Activated CD4-positive, alpha-beta T cell treated with anti-CD3 and anti-CD28 coated beads, Interleukin-2, Interleukin-4, amounts not matched to agents 100 ng/mL and 50 ng/mL, durations not matched to agents 16 hours and 8 hours (primary cell): ENCODE measurements around the gene RAP1A.
"Not testable (repeated sequence)": the region's sequence is repeated elsewhere in the genome, so short reads cannot be mapped to it uniquely, and the experiment has no call there.

Experiments
- DNase-seq: peaks from one replicate; pipeline ENCODE4 v3.0.0-alpha.2; 2020; ENCODE audit warnings: low spot score

The RAP1A gene

GRCh38 chr1:111737216-111738132 is 117.9 kb downstream of the RAP1A start:
- DNase-seq: no peak

DNA sequence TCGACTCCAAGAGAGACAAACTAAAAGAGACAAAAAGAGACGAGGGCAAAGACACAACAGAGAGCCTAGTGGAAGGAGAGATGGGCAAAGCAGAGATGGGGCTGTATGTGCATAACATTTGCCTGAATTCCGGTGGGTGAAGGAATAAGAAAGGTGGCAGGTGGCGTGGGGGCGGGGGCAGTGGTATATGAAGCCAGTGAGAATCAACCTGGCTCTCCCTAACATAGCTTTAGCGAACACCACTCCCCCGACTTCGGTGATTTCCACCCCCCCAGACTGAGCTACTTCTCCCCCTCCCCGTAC is 118.5 kb downstream of the RAP1A start:
- no peak for DNase-seq

DNA sequence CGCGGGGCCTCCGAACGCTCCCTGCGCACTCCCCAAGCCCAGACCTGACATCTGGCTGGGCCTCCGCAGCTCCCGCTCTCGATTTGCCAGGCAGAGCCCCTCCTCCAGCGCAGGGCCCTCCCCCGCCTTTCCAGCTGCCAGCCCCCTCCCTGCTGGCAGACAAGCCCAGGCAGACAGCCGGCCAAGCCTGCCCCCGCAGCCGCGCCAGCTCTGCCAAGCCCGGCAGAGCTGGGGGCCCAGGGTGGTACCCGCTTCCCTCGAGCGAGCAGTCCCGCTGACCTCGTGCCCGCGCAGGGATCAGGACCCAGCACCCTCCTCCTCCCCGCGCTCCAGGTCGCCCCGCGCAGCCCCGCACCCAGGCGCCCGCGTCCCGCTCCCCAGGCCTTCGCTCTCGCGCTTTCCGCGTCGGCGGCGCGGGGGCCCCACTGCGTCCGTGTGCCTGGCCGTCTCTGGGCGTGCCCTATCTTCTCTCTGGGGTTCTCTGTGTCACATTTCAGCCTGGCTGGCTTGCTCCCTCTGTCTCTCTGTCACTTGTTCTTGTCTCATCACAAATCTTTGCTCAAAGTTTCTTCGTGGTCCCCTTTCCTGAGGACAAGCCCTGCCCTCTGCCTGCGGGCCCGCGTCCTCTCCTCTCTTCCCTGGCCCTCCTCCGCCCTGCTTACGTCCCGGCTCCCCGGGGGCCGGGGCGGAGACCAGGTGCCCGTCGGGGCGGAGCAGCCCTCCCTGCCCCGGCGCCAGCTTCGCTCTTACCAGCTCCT is 119.0 kb downstream of the RAP1A start:
- peak; percentile 12 for DNase-seq

DNA sequence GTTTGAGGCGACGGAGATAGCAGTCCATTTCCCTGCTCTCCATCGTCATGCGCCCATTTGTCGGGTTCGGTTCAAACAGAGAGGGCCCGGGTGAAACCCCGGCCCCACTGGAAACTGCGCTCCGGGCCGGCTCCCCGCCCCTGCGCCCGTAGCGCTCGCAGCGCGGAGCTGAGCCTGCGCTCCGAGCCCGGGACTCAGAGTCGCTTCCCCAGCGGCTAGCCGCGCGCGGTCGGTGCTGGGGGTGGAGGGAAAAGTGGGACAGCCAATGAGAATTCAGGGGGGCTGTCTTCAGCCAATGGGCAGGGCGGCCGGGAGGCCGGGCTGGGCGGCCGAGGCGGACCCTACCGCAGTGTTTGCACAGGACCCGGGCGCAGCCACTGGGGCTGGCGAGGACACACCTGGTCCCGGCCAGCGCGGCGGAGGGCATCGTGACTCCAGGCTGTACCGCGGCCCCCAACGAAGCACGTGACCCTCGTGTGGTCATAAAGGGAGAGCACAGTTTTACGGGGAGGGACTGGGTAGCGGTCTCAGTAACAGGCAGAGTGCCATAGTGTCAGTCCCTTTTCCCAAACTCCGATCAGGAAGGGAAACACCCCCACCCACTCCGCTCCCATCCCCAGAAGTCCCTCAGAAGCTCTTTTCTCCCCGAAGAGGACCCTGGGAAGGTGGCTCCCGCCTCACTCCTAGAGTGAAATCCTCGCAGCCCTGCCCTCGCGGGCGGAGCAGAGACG is 119.8 kb downstream of the RAP1A start, which contains the start of gene INKA2:
INKA2 (minus strand) TSS at position 202 of the 731 bp plus-strand sequence; CDS start at position 49, 153 bp downstream.
- DNase-seq: peak; percentile 88

- no peak for DNase-seq
Observed at GRCh38 chr1:111739925-111740765, 120.6 kb downstream of the RAP1A start.

DNA sequence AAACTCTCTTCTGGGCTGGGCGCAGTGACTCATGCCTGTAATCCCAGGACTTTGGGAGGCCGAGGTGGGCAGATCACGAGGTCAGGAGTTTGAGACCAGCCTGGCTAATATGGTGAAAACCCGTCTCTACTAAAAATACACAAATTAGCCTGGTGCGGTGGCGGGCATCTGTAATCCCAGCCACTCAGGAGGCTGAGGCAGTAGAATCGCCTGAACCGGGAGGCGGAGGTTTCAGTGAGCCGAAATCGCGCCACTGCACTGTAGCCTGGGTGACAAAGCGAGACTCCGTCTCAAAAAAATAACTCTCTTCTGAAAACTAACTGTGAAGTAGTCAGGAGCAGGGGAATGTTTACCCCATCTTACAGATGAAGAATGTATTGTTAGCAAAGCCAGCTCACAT is 122.7 kb downstream of the RAP1A start:
- DNase-seq: not testable (repeated sequence)

DNA sequence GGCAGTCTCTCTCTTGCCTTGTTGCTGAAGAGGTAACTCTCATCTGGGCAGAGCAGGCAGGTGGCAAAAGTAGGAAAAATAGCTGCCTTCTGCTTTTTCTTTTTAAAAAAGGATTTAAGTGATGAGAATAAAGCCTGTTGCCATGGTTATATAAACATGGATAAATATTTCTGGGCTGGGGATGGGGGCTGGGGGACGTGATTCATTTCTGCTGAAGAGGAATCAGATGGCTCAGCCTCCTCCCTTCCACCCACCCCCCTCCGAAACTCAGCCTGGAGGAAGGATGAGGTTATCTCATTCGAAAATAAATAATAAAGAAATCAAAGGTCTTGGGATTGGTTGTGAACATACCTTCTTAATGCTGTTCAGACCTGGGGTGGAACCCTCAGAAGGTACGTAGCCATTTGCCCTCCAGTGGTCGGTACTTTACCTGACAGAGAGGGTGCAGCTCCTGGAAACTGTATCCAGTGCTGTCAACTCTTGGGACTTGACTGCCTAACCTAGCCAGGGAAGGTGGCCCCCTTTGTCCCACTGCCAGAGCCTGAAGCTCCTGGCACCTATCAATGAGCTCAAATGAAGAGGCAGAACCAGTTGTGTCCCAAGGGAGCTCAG is 123.5 kb downstream of the RAP1A start:
- no peak for DNase-seq

GRCh38 chr1:111743679-111744101 is 124.1 kb downstream of the RAP1A start:
- no peak for DNase-seq

DNA sequence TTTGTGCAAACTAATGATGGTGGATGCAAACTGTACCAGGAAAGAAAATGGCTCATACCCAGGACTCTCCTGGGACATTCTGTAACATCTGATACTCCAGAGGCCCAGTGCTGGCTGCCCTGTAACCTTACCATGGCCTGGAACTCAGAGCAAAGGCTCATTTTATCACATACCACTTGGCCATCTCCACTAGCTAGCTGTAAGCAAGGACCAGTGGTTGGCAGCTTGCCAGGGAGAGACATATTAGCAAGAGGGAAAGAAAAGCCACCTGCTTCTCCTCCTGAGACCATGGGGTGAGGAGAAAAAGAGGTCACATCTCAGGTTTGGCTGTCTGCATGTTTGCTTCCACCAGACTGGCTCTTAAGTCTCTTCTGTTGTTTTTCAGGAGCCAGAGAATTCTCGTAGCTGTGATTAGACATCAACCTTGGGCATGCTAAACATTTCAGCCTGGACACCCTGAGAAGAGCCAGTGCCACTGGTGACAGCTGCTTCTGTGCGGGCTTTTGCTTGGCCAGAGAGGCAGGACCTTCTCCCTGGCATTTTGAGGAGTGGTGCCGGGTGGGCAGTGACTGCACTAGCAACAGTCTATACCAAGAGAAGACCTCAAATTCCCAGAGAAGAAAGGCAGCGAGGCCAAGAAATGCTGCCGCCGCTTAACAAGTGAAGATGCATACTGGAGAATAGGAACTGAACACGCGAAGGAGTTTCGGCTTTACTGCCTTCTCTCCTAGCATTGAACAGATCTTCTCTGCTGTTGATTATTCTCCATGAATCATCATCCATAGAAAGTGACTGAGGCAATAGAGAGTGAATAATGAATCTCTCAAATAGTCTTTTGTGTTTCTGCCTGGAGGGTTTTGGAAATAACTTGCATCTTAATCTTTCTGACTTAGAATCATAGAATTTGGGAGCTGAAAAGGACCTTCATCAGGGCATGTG is 126.4 kb downstream of the RAP1A start:
- DNase-seq: no peak

- DNase-seq: no peak
Observed at GRCh38 chr1:111746614-111746999, 127.0 kb downstream of the RAP1A start.

GRCh38 chr1:111747282-111747734 is 127.7 kb downstream of the RAP1A start:
- peak; percentile 91 for DNase-seq

DNA sequence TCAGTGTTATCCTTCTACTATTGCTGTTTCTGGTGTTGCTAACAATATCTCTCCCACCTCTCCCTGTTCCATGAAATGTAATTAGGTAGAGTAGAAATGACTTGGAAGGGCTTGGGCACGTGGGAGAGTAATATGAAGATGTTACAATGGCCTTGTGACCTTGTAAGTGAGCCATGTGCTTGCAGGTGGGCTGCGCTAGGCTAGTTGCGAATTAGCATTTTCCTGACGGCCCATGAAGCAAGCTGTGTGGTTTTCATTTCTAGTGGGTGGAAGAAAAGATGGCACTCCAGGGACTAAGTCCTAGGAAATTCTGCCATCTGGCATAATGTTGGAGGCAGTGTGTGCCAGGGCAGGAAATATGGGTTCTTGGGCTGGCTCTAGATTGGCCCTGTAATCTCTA is 128.4 kb downstream of the RAP1A start:
- no peak for DNase-seq

DNA sequence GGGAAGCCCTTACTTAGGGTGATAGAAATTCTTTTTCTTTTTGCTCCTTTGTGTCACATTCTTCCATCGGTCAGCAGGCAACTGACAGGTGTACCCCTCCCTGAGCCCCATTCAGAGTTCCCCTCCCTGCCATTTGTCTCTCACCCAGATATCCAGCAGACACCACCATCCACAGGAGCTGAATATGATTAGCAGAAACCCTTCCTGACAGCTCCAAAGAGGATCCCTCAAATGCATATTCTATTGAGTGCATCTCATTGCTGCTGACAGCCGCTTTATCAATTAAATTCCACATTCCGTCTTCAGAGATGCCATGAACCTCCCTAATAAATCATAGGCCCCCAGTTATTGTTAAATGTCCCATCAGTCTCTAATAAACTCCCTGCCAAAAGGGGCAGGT is 130.0 kb downstream of the RAP1A start:
- DNase-seq: no peak

- DNase-seq: no peak
Observed at GRCh38 chr1:111750856-111751255, 131.3 kb downstream of the RAP1A start.

GRCh38 chr1:111751906-111752575 is 132.5 kb downstream of the RAP1A start:
- no peak for DNase-seq

GRCh38 chr1:111754984-111755330 is 135.4 kb downstream of the RAP1A start:
- peak; percentile 25 for DNase-seq

DNA sequence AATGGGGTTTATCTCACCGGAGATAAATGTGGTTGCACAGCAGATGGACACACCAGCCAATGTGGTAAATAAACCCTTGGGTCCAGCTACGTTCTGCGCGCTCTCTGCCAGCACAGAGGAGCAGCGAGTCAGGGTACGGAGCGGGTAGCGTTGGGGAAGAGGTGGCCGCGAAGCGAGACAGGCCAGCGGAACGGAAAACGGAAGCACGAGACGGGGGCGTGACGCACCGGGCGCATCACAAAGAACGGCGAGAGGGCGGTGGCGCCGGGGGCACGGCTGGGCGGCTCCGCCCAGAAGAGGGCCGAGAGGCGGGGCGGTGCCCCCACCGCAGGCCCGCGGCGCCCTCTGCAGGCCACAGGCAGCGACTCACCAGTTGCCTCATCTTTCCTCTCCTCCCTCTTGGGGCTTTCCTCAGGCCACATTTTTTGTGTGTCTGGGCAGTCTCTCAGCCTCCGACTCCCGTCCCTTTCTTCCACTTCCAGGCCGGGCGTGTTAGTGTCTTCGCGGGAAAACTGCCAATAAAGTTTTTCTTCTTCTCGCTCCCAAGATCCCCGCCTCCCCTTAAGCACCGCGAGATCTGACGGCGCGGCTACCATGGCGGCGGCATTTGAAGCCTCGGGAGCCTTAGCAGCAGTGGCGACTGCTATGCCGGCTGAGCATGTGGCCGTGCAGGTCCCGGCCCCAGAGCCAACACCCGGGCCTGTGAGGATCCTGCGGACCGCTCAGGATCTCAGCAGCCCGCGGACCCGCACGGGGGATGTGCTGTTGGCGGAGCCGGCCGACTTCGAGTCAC is 135.9 kb downstream of the RAP1A start, which contains the start of gene DDX20:
DDX20 (plus strand) TSS at position 571 of the 793 bp plus-strand sequence; CDS start at position 595, 24 bp downstream.
- DNase-seq: peak; percentile 91

DNA sequence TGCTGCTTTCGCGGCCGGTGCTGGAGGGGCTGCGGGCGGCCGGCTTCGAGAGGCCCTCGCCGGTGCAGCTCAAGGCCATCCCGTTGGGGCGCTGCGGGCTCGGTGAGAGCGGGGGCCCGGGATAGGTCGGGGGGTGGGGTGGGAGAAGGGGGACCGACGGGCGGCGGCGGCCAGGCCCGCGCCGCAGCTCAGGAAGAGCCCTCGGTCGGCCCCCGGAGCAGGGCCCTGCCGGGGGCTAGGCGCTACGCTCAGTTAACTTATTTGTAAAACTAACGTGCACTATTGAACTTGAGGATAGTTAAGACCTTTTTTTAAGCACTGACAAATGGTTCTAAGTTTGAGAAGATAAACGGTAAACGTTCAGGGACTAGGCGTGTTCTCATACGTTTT is 136.5 kb downstream of the RAP1A start:
- DNase-seq: no peak
